Body of pancreas (tissue), 4 donors: ENCODE data around the gene SMARCA2. TPM values are rescaled to one million over a fixed set of nuclear protein-coding genes. Genes with fewer than 3 reads are reported as not detected.
A peak's percentile ranks its signal among the peaks of the same experiment; 100 is the strongest.

Experiments
- ATAC-seq: fragments of 150-250 bp; one replicate; pipeline ENCODE4 v1.9.1; 2016
- DNase-seq, 4 donors: peaks; one replicate each; pipeline ENCODE4 v3.0.0-alpha.2; 2019
- H3K27ac ChIP-seq, 4 donors: fragments of 200-600 bp; sonication (generic); 1 replicate in 3 of 4; 2 replicates in 1 of 4; pipeline versions ENCODE4 v1.5.1 to v1.6.1; 2016 to 2019; ENCODE audit warnings: mild to moderate bottlenecking in 1 of 4, mixed read lengths in 1 of 4, moderate library complexity in 1 of 4
- H3K27me3 ChIP-seq, 2 donors: fragments of 200-600 bp; sonication (generic); one replicate each; pipeline ENCODE4 v1.6.0; 2016; ENCODE audit warnings: mild to moderate bottlenecking in 1 of 2
- H3K36me3 ChIP-seq, 2 donors: fragments of 200-600 bp; sonication (generic); replicated peaks in 1 of 2; 2 replicates each; pipeline ENCODE4 v1.5.1; 2016; ENCODE audit warnings: low read depth in 2 of 2; ENCODE audit not compliant: insufficient read depth in 1 of 2
- H3K4me1 ChIP-seq: fragments of 200-600 bp; sonication (generic); one replicate; pipeline ENCODE4 v1.6.0; 2016
- H3K4me3 ChIP-seq, 2 donors: fragments of 200-600 bp; sonication (generic); 1 replicate in 1 of 2; 2 replicates in 1 of 2; pipeline ENCODE4 v1.5.1; 2016 to 2019
- H3K9me3 ChIP-seq, 3 donors: fragments of 200-600 bp; sonication (generic); 1 replicate in 2 of 3; 2 replicates in 1 of 3; pipeline ENCODE4 v1.5.1; 2016
- POLR2A ChIP-seq, 3 donors: fragments of 450-650 bp; IDR thresholded peaks; one replicate each; pipeline ENCODE4 v1.6.1; 2016; ENCODE audit warnings: antibody characterized with exemption in 3 of 3, mild to moderate bottlenecking in 2 of 3
- WGBS, 2 donors: methylation state at CpG; one replicate each; pipeline ENCODE4 v1.1.5; 2017; 5-methylcytosine and 5-hydroxymethylcytosine counted together
- intact Hi-C: fragments of 100-400 bp; cut with DNase I; formaldehyde crosslinking; loops from one replicate; pipeline ENCODE4 v1.15.1; 2023
- total RNA-seq, 2 donors: library from RNA; depleted of rRNA; stranded (reverse); fragments of >200 nt; gene quantifications; one replicate each; pipeline ENCODE4 v1.1.0, GENCODE V29; 2016
- TF ChIP-seq, protein P1 (sequence below), 7 experiments: fragments of 450-650 bp in 4 of 7; fragments of 200-600 bp in 3 of 7; sonication (generic) in 3 of 7; IDR thresholded peaks; one replicate each; pipeline ENCODE4 v1.5.1; 2016 to 2019; ENCODE audit warnings: antibody characterized with exemption in 7 of 7

The SMARCA2 gene
- total RNA-seq, 2 donors from 2014 or later = 83.8 to 117 TPM

DNA sequence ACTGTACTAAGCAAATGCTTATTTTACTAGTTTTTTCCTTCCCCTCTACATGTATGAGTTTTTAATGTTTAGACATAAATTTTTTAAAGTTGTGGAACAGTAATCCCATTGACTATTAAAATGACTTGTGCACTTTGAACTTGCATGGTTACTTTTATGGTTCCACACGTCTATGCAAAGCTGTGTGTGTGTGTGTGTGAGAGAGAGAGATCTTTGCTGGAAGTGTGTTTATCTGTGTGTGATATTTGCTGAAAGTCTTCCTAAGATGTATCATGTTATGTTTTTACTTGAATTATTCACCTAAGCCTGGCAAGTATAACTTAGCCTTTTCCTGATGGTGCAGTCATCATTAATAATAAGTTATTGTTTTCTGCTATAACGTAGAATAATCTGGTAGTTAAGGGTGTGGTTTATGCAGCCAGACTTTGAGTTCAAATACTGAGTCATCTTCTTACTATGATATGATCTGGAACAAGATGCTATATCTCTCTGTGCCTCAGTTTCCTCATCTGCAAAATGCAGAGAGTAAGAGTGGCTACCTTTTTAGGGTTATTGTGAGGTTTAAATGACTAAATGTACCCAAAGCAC lies 138.6 kb downstream of the SMARCA2 start:
- no peak for TF ChIP-seq POLR2A (IDR thresholded peaks at IDR 0.05)
- TF ChIP-seq, protein P1, sequence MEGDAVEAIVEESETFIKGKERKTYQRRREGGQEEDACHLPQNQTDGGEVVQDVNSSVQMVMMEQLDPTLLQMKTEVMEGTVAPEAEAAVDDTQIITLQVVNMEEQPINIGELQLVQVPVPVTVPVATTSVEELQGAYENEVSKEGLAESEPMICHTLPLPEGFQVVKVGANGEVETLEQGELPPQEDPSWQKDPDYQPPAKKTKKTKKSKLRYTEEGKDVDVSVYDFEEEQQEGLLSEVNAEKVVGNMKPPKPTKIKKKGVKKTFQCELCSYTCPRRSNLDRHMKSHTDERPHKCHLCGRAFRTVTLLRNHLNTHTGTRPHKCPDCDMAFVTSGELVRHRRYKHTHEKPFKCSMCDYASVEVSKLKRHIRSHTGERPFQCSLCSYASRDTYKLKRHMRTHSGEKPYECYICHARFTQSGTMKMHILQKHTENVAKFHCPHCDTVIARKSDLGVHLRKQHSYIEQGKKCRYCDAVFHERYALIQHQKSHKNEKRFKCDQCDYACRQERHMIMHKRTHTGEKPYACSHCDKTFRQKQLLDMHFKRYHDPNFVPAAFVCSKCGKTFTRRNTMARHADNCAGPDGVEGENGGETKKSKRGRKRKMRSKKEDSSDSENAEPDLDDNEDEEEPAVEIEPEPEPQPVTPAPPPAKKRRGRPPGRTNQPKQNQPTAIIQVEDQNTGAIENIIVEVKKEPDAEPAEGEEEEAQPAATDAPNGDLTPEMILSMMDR (IDR thresholded peaks at IDR 0.05) = no peak
- 26% methylated on average over 2 of the region's 2 CpGs for WGBS, 2 donors
- intact Hi-C loops = no loop called here
- no peak overlapping the region for H3K4me3 ChIP-seq
- no peaks in the 10 kb centered on the region for H3K27me3 ChIP-seq
- H3K36me3 ChIP-seq = no peaks in the 10 kb centered on the region
- H3K9me3 ChIP-seq = no peaks in the 10 kb centered on the region
- ATAC-seq = no peak
- H3K4me1 ChIP-seq = peaks cover 7% of the 10 kb centered on the region
- no peak for DNase-seq
- H3K27ac ChIP-seq = no peak overlapping the region

- intact Hi-C loops = no loop called here
- no peak for ATAC-seq
- no peaks in the 10 kb centered on the region for H3K27me3 ChIP-seq
Observed at GRCh38 chr9:2154731-2155130, 139.6 kb downstream of the SMARCA2 start.

DNA sequence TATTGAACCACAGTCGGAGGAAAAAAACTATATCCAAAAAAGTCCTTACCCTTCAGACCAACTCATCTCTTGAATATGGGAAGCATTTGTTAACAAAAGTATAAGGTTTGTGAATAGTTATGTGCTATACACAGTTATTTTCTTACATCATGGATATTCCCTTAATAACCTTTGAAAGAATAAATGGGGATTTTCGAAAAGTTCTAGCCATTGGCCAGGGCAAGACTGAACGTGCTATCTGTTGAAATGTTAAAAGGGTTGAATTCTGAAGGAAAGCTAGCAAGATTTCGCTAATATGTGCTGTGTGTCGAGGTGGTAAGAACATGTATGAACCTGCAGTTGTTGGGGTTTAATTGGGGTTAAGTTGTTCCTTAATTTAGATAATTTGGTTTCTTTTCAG lies 140.8 kb downstream of the SMARCA2 start:
- Histone ChIP-seq H3K27ac (no peak overlapping the region), H3K9me3 (no peaks in the 10 kb centered on the region), H3K36me3 (no peaks in the 10 kb centered on the region), H3K27me3 (no peaks in the 10 kb centered on the region), H3K4me1 (peaks cover 18% of the 10 kb centered on the region), H3K4me3 (no peak overlapping the region)
- TF ChIP-seq, protein P1 (IDR thresholded peaks at IDR 0.05) = no peak
- no peak for TF ChIP-seq POLR2A (IDR thresholded peaks at IDR 0.05)
- intact Hi-C loops = no loop called here
- WGBS, 2 donors = 77% methylated on average over 5 of the region's 5 CpGs
- DNase-seq = no peak
- no peak for ATAC-seq

More at GRCh38 chr9:2154731-2155130, 139.6 kb downstream of the SMARCA2 start:
- Histone ChIP-seq H3K36me3 (no peaks in the 10 kb centered on the region), H3K4me3 (no peak overlapping the region), H3K4me1 (peaks cover 11% of the 10 kb centered on the region), H3K27ac (no peak overlapping the region), H3K9me3 (no peaks in the 10 kb centered on the region)
- no peak for DNase-seq
- TF ChIP-seq POLR2A (IDR thresholded peaks at IDR 0.05) = no peak
- TF ChIP-seq, protein P1 (IDR thresholded peaks at IDR 0.05) = no peak
- 78 to 89% methylated on average over 3 of the region's 3 CpGs for WGBS, 2 donors

GRCh38 chr9:2157277-2158110 lies 142.3 kb downstream of the SMARCA2 start:
- 11% methylated on average over 20 of the region's 20 CpGs for WGBS, 2 donors
- H3K4me3 ChIP-seq = peak overlapping the region in 1 of 2 donors; percentile 21
- TF ChIP-seq, protein P1 (IDR thresholded peaks at IDR 0.05) = no peak
- TF ChIP-seq POLR2A (IDR thresholded peaks at IDR 0.05) = no peak
- no peaks in the 10 kb centered on the region for H3K27me3 ChIP-seq
- H3K9me3 ChIP-seq = no peaks in the 10 kb centered on the region
- ATAC-seq (peak; percentile 73), DNase-seq (peak; percentile 45 to 58 (median 50))
- H3K36me3 ChIP-seq = peaks cover 0 to 4% of the 10 kb centered on the region in 2 donors
- intact Hi-C loops = no loop called here
- peaks cover 18% of the 10 kb centered on the region for H3K4me1 ChIP-seq
- peak overlapping the region; percentile 18 to 82 (median 62) for H3K27ac ChIP-seq
